Right lobe of liver (tissue), 4 donors: ENCODE measurements around the gene ATP11B.

Experiments
- POLR2A ChIP-seq: fragments of 450-650 bp; IDR thresholded peaks from one replicate; pipeline ENCODE4 v1.6.1; 2017; ENCODE audit warnings: antibody characterized with exemption, mild to moderate bottlenecking
- TF ChIP-seq, protein P1 (sequence below), 4 donors: fragments of 200-600 bp in 3 of 4; fragments of 450-650 bp in 1 of 4; IDR thresholded peaks; one replicate each; pipeline versions ENCODE4 v1.5.1 to v1.8.0; 2016 to 2022; ENCODE audit warnings: antibody characterized with exemption in 4 of 4, mild to moderate bottlenecking in 2 of 4
- donor health status: DM: no; HTN: no; CAD: no.
- donor health status: DM: no; HTN: no; CAD: no.
- donor health status: DM: no; HTN: yes; CAD: no.

DNA sequence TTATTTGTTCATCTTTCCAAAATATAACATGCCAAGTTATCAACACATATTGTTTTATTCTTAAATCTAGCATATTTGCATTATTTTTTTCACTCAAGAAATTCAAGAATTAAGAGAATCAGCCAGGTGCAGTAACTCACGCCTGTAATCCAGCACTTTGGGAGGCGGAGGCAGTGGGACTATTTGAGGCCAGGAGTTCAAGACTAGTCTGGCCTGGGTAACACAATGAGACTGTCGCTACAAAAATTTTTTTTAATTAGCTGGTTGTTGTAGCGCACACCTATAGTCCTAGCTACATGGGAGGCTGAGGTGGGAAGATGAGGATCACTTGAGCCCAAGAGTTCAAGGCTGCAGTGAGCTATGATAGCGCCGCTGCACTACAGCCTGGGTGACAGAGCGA lies 176.5 kb downstream of the ATP11B start:
- TF ChIP-seq POLR2A = no peak
- TF ChIP-seq, protein P1, sequence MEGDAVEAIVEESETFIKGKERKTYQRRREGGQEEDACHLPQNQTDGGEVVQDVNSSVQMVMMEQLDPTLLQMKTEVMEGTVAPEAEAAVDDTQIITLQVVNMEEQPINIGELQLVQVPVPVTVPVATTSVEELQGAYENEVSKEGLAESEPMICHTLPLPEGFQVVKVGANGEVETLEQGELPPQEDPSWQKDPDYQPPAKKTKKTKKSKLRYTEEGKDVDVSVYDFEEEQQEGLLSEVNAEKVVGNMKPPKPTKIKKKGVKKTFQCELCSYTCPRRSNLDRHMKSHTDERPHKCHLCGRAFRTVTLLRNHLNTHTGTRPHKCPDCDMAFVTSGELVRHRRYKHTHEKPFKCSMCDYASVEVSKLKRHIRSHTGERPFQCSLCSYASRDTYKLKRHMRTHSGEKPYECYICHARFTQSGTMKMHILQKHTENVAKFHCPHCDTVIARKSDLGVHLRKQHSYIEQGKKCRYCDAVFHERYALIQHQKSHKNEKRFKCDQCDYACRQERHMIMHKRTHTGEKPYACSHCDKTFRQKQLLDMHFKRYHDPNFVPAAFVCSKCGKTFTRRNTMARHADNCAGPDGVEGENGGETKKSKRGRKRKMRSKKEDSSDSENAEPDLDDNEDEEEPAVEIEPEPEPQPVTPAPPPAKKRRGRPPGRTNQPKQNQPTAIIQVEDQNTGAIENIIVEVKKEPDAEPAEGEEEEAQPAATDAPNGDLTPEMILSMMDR (IDR thresholded peaks at IDR 0.05) = no peak
